HepG2 (cell line): Measurements from ENCODE around the gene POTEI.
"Not testable (repeated sequence)": the region's sequence is repeated elsewhere in the genome, so short reads cannot be mapped to it uniquely, and the experiment has no call there.

Experiments
- CC2D1A ChIP-seq: sonication (generic); formaldehyde crosslinking; IDR thresholded peaks from 2 replicates; pipeline ENCODE4 v1.8.1; 2023; ENCODE audit warnings: mild to moderate bottlenecking, missing genetic modification reagents
- CEBPG ChIP-seq: IDR thresholded peaks from 2 replicates; pipeline ENCODE4 v1.6.1; 2016
- ELF1 ChIP-seq: sonication (generic); formaldehyde crosslinking; IDR thresholded peaks from 2 replicates; pipeline ENCODE4 v1.4.0; 2020; ENCODE audit warnings: missing genetic modification reagents
- HNF4A ChIP-seq: sonication (generic); formaldehyde crosslinking; IDR thresholded peaks from 2 replicates; pipeline ENCODE4 v1.4.0; 2020; ENCODE audit warnings: missing genetic modification reagents
- NR2F6 ChIP-seq, 2 experiments: IDR thresholded peaks; 2 replicates each; pipeline ENCODE4 v1.6.1; 2016; ENCODE audit warnings: antibody characterized with exemption in 1 of 2, mild to moderate bottlenecking in 1 of 2
- POLR2A ChIP-seq, 2 experiments: IDR thresholded peaks; 2 replicates each; pipeline ENCODE4 v1.6.1; 2011; ENCODE audit warnings: low read depth in 2 of 2, low read length in 2 of 2, mild to moderate bottlenecking in 1 of 2, moderate library complexity in 1 of 2; ENCODE audit not compliant: insufficient read depth in 1 of 2
- RAD51 ChIP-seq: fragments of 450-650 bp; IDR thresholded peaks from 2 replicates; pipeline ENCODE4 v1.6.1; 2016; ENCODE audit warnings: borderline replicate concordance
- SMYD3 ChIP-seq: sonication (generic); formaldehyde crosslinking; IDR thresholded peaks from 2 replicates; pipeline ENCODE4 v1.8.1; 2023; ENCODE audit warnings: mild to moderate bottlenecking, missing genetic modification reagents
- SP4 ChIP-seq: sonication (generic); formaldehyde crosslinking; IDR thresholded peaks from 2 replicates; pipeline ENCODE4 v1.8.1; 2023; ENCODE audit warnings: mild to moderate bottlenecking, missing genetic modification reagents
- YY1 ChIP-seq: IDR thresholded peaks from 2 replicates; pipeline ENCODE4 v1.6.1; 2011; ENCODE audit warnings: low read length, low read depth, moderate library complexity, mild to moderate bottlenecking; ENCODE audit not compliant: insufficient read depth, insufficient replicate concordance
- ZNF317 ChIP-seq: sonication (generic); formaldehyde crosslinking; IDR thresholded peaks from 2 replicates; pipeline ENCODE4 v1.5.0; 2020; ENCODE audit warnings: mild to moderate bottlenecking, missing genetic modification reagents
- TF ChIP-seq, protein P1 (sequence below): sonication (generic); formaldehyde crosslinking; IDR thresholded peaks from 2 replicates; pipeline ENCODE4 v1.4.0; 2020; ENCODE audit warnings: missing genetic modification reagents, borderline replicate concordance
- TF ChIP-seq, protein P2 (sequence below): sonication (generic); formaldehyde crosslinking; IDR thresholded peaks from 2 replicates; pipeline ENCODE4 v1.5.0; 2020; ENCODE audit warnings: mild to moderate bottlenecking, missing genetic modification reagents, moderate library complexity
- TF ChIP-seq, protein P3 (sequence below): sonication (generic); formaldehyde crosslinking; IDR thresholded peaks from 2 replicates; pipeline ENCODE4 v1.5.0; 2020; ENCODE audit warnings: missing genetic modification reagents, mild to moderate bottlenecking, borderline replicate concordance

- TF ChIP-seq, protein P1, sequence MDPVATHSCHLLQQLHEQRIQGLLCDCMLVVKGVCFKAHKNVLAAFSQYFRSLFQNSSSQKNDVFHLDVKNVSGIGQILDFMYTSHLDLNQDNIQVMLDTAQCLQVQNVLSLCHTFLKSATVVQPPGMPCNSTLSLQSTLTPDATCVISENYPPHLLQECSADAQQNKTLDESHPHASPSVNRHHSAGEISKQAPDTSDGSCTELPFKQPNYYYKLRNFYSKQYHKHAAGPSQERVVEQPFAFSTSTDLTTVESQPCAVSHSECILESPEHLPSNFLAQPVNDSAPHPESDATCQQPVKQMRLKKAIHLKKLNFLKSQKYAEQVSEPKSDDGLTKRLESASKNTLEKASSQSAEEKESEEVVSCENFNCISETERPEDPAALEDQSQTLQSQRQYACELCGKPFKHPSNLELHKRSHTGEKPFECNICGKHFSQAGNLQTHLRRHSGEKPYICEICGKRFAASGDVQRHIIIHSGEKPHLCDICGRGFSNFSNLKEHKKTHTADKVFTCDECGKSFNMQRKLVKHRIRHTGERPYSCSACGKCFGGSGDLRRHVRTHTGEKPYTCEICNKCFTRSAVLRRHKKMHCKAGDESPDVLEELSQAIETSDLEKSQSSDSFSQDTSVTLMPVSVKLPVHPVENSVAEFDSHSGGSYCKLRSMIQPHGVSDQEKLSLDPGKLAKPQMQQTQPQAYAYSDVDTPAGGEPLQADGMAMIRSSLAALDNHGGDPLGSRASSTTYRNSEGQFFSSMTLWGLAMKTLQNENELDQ = not testable (repeated sequence)
- TF ChIP-seq POLR2A (IDR thresholded peaks at IDR 0.05; ENCODE audit: insufficient read depth in 1 of 2, low read depth in 2 of 2, low read length in 2 of 2); SMYD3; SP4 (CRISPR knock-in tag); CEBPG (CRISPR knock-in tag); ZNF317 (CRISPR knock-in tag); CC2D1A; YY1; ELF1 (CRISPR knock-in tag); HNF4A (CRISPR knock-in tag); NR2F6 (IDR thresholded peaks at IDR 0.05); NR2F6 (CRISPR knock-in tag; IDR thresholded peaks at IDR 0.05); RAD51: not testable (repeated sequence)
- TF ChIP-seq, protein P2, sequence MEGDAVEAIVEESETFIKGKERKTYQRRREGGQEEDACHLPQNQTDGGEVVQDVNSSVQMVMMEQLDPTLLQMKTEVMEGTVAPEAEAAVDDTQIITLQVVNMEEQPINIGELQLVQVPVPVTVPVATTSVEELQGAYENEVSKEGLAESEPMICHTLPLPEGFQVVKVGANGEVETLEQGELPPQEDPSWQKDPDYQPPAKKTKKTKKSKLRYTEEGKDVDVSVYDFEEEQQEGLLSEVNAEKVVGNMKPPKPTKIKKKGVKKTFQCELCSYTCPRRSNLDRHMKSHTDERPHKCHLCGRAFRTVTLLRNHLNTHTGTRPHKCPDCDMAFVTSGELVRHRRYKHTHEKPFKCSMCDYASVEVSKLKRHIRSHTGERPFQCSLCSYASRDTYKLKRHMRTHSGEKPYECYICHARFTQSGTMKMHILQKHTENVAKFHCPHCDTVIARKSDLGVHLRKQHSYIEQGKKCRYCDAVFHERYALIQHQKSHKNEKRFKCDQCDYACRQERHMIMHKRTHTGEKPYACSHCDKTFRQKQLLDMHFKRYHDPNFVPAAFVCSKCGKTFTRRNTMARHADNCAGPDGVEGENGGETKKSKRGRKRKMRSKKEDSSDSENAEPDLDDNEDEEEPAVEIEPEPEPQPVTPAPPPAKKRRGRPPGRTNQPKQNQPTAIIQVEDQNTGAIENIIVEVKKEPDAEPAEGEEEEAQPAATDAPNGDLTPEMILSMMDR (CRISPR knock-in tag) = not testable (repeated sequence)
- TF ChIP-seq, protein P3, sequence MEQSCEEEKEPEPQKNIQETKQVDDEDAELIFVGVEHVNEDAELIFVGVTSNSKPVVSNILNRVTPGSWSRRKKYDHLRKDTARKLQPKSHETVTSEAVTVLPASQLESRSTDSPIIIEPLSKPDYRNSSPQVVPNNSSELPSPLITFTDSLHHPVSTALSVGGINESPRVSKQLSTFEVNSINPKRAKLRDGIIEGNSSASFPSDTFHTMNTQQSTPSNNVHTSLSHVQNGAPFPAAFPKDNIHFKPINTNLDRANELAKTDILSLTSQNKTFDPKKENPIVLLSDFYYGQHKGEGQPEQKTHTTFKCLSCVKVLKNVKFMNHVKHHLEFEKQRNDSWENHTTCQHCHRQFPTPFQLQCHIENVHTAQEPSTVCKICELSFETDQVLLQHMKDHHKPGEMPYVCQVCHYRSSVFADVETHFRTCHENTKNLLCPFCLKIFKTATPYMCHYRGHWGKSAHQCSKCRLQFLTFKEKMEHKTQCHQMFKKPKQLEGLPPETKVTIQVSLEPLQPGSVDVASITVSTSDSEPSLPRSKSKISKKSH (CRISPR knock-in tag) = not testable (repeated sequence)
Measured at GRCh38 chr2:130538271-130538670, 29.1 kb upstream of the POTEI start.
